Activated naive CD8-positive, alpha-beta T cell treated with anti-CD3 and anti-CD28 coated beads for 36 hours (primary cell): Measurements from ENCODE around the gene CUEDC1. TPM values are rescaled to one million over a fixed set of nuclear protein-coding genes. Genes with fewer than 3 reads are reported as not detected.
"Not testable (repeated sequence)": the region's sequence is repeated elsewhere in the genome, so short reads cannot be mapped to it uniquely, and the experiment has no call there.

Source experiments
- DNase-seq: peaks from one replicate; pipeline ENCODE4 v3.0.0; 2021
- H3K27ac Mint-ChIP-seq: one replicate; pipeline ENCODE4 v1.8.0; 2022; ENCODE audit warnings: mild to moderate bottlenecking, moderate library complexity, mixed read lengths
- H3K27me3 Mint-ChIP-seq: one replicate; pipeline ENCODE4 v1.8.0; 2022; ENCODE audit warnings: mild to moderate bottlenecking, mixed read lengths
- H3K36me3 Mint-ChIP-seq: one replicate; pipeline ENCODE4 v1.8.0; 2021; ENCODE audit warnings: mild to moderate bottlenecking, mixed read lengths
- H3K4me1 Mint-ChIP-seq: one replicate; pipeline ENCODE4 v1.8.0; 2021; ENCODE audit warnings: mixed read lengths
- H3K4me3 Mint-ChIP-seq: one replicate; pipeline ENCODE4 v1.8.0; 2022; ENCODE audit warnings: mild to moderate bottlenecking, moderate library complexity, mixed read lengths
- H3K9me3 Mint-ChIP-seq: one replicate; pipeline ENCODE4 v1.8.0; 2022; ENCODE audit warnings: mixed read lengths
- total RNA-seq, 2 experiments: library from RNA; stranded (reverse); gene quantifications; one replicate each; pipeline ENCODE4 v1.2.3, GENCODE V29; 2021

Gene CUEDC1
- total RNA-seq, 2 experiments from 2014 or later = 0.14 to 0.18 TPM

DNA sequence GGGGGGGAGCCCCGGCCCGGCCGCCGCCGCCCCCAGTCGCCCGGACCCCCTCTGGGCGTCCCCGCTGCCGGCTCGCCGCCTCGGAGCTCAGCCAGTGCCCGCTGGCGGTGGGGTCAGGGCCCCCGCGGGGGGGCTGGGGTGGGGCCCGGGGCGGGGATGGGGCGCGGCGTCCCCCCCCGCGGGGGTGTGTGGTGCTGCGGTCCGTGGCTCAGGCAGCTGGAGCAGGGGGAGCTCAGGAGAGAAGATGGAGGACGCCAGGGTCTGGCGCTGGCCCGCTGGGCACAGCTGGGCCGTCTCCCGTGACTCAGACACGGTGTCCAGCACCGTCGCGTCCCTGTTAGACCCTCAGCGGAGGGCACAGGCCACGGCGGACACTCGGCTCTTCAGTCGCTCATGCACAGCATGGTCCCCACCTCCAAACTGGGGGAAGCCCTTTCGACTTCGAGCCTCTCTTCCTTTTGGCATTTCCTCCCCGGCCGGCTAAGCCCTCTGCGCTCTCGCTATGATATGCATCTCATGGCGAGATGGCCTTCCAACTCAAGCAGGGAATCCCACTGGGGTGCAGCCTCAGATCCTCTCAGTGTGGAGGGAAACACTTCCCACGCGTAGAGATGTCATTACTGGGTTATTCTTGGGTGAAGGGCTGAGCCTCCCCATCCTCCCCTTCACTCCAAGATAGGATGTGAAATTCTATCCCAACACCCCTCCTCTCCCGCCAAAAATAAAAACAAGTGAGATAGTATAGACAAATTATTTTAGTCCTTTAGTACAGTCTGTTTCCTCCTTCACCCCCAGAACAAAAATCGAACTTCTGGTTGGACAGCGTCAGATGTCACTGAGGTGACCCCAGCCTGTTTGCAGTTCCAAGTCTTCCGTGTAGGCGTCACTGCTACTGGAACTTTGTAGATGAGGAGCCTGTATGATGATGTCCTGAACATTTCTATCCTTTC is 33.4 kb upstream of the CUEDC1 start:
- H3K27ac Mint-ChIP-seq = peak overlapping the region; percentile 92
- H3K36me3 Mint-ChIP-seq = peaks cover 9% of the 10 kb centered on the region
- no peaks in the 10 kb centered on the region for H3K27me3 Mint-ChIP-seq
- no peaks in the 10 kb centered on the region for H3K9me3 Mint-ChIP-seq
- H3K4me1 Mint-ChIP-seq = peaks cover 64% of the 10 kb centered on the region
- DNase-seq = no peak
- peak overlapping the region; percentile 89 for H3K4me3 Mint-ChIP-seq

DNA sequence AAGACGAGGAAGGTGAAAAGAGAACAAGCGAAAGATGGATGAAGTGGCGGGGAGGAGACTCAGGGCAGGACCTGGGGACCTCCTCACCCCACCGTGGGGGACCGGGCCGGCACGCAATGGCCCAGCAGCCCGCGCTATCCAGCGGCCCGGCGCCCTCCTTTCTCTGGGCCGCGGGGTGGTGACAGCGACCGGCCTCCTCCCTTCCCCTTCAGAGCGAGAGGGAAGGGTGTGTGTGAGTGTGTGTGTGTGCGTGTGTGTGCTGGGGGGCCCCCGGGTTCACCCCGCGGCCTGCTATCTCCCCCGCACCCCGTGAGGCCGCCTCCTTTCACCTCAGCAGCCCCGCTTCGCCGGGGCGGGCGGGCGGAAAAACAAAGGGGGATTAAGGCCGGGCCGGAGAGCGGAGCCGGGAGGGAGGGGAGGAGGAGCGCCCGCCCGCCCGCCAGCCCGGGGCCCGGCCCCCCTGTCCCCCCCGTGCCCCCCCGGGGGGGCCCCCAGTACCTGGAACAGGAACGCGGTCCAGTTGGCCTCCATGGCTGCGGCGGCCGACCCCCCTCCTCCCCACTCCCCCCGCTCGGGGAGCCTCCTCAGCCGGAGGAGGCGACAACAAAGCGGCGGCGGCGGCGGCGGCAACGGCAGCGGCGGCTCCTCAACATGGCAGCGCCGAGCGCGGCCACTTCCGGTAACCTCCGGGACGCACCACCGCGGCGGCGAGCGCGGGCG is 32.5 kb upstream of the CUEDC1 start, which contains the start of gene VEZF1:
TSS of gene VEZF1 (minus strand) at position 674 of the 720 bp plus-strand sequence. CDS start at position 531, 143 bp downstream.
- Mint-ChIP-seq H3K9me3 (no peaks in the 10 kb centered on the region), H3K27me3 (no peaks in the 10 kb centered on the region), H3K4me3 (peak within 1 kb of the TSS; percentile 90), H3K27ac (peak within 1 kb of the TSS; percentile 92), H3K4me1 (peaks cover 65% of the 10 kb centered on the region), H3K36me3 (peaks cover 11% of the 10 kb centered on the region)
- DNase-seq = peak; percentile 82

DNA sequence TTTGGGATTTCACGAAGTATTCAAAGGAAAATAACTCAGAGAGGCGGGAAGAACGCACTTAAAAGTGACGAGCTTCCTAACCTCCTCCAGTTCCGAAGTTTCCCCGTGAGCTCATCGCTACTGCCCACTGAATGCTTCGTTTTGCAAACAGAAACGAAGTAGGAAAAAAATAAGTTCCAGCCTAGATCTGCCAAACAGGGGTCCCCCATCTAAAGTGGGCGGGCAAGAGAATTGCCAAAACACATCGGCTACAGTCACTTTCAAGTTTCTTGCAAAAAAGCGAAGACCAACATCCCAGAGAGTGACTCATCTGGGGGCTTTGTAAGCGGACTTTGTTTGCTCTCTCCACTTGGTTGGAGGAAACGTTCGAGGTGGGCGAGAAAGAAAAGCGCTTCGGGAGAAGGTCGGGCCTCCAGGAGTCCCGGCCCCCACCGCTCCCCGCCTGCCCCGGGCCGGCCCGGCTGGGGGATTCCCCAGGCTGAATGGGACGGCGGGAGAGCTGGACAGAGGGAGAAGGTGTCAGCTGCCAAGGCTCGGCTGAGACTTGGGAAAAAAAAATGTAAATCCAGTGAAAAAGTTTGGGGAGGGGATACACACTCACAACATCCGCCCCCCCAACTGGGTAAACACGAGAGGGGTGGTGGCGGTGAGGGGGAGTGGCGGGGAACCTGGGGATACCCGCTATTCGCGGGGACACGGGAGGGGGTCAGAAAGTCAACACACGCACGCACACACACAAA is 31.8 kb upstream of the CUEDC1 start:
- DNase-seq = peak; percentile 63
- Mint-ChIP-seq H3K4me1 (peaks cover 70% of the 10 kb centered on the region), H3K4me3 (peak overlapping the region; percentile 90), H3K27me3 (no peaks in the 10 kb centered on the region), H3K9me3 (no peaks in the 10 kb centered on the region), H3K36me3 (peaks cover 9% of the 10 kb centered on the region), H3K27ac (peak overlapping the region; percentile 91)

DNA sequence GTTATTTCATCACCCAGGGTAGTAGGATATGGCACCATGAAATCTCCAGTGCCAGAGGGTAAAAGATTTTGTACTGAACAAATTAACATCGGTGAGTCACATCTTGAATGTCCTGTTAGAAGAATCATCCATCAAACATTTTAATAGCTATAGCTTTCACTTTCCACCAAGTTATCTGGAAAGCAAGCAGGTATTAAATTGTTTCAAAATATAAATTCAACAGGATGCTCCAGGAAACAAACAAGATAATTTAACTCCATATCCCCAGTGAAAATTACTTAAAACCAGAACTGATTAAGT is 30.4 kb upstream of the CUEDC1 start:
- Mint-ChIP-seq H3K9me3 (no peaks in the 10 kb centered on the region), H3K36me3 (peaks cover 9% of the 10 kb centered on the region), H3K4me1 (peaks cover 71% of the 10 kb centered on the region), H3K27ac (no peak overlapping the region), H3K27me3 (no peaks in the 10 kb centered on the region), H3K4me3 (peak overlapping the region; percentile 37)
- DNase-seq = no peak

DNA sequence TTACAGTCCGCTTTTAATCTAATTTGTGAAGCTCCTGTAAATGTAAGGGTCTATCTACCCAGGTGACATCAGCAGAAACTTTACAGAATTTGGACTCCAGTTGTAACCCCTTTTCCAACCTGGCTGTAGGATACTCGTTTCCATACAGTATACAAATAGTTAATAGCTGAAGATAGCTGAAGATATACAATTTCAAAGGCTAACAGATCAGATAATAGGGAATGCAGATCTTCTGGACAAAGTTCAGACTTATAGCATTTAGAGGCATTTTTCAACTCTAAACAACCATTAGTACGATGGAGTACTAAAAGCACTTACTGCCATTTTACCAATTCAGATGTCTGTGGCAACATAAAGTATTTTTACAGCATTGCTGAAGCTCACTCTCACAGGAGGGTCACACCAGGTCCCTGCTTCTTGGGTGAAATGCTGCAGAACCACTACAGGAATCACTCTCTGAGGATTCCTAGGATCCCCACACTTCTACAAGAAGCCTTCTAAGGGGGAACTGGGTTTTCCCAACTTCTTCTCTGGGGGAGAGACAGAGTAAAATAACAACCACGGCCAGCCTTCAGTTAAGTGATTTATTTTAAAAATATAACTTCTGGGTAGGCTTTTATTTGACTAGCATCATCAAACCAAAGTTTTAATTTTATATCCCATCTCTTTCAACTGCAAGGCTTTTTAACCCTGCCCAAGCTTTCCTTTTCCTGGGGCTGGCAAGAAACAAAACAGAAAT is 29.9 kb upstream of the CUEDC1 start:
- Mint-ChIP-seq H3K4me3 (peak overlapping the region; percentile 37), H3K9me3 (no peaks in the 10 kb centered on the region), H3K27me3 (no peaks in the 10 kb centered on the region), H3K4me1 (peaks cover 72% of the 10 kb centered on the region), H3K27ac (peak overlapping the region; percentile 60), H3K36me3 (peaks cover 9% of the 10 kb centered on the region)
- no peak for DNase-seq

DNA sequence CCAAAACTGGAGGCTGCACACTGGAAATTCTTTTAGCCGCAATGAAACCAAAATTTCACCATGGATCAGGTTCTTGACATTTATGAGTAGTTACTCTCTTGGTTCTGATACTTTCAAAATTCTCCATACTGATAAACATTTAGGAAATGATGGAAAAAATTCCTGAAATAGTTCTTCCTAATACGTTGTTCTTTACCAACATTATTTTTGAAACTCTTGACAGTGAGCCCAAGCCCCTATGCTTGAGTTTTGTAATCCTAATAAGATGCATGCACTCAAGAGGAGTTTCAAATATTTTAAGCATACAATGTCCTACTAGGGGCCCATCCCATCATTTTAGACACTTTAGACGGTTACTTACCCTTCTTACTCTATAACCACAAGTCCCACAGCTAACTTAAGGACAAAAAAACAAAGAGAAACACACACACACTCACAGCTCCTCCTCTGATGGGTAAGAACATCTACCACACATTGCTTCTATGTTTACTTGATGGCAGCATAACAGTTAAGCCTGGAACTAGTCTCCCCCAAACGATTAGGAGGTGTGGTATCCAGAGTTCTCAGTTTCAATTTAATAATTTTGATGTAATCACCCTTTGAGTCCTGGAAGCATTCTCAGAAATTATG is 29.2 kb upstream of the CUEDC1 start:
- DNase-seq = no peak
- H3K4me1 Mint-ChIP-seq = peaks cover 70% of the 10 kb centered on the region
- no peaks in the 10 kb centered on the region for H3K27me3 Mint-ChIP-seq
- peaks cover 9% of the 10 kb centered on the region for H3K36me3 Mint-ChIP-seq
- H3K4me3 Mint-ChIP-seq = no peak overlapping the region
- no peaks in the 10 kb centered on the region for H3K9me3 Mint-ChIP-seq
- H3K27ac Mint-ChIP-seq = peak overlapping the region; percentile 18

DNA sequence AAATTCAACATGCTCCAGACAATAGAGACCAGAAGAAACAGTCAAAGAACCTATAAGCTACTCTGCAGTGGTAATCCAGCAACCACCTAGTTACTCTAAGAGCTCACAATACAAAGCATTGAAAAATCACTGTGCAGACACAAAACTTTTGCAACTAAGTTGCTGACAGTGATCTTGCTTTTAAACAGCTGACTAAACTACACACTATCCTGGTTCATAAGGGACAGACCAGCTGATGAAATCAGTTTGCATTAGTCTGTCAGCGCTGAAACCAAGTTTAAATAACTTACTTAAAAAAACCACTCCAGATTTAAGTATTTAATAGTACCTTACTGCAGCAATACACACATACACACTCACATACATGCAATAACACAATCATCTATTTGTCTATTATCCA is 28.2 kb upstream of the CUEDC1 start:
- Mint-ChIP-seq H3K4me3 (no peak overlapping the region), H3K4me1 (peaks cover 65% of the 10 kb centered on the region), H3K36me3 (peaks cover 7% of the 10 kb centered on the region), H3K27ac (no peak overlapping the region), H3K9me3 (no peaks in the 10 kb centered on the region), H3K27me3 (no peaks in the 10 kb centered on the region)
- DNase-seq = no peak

DNA sequence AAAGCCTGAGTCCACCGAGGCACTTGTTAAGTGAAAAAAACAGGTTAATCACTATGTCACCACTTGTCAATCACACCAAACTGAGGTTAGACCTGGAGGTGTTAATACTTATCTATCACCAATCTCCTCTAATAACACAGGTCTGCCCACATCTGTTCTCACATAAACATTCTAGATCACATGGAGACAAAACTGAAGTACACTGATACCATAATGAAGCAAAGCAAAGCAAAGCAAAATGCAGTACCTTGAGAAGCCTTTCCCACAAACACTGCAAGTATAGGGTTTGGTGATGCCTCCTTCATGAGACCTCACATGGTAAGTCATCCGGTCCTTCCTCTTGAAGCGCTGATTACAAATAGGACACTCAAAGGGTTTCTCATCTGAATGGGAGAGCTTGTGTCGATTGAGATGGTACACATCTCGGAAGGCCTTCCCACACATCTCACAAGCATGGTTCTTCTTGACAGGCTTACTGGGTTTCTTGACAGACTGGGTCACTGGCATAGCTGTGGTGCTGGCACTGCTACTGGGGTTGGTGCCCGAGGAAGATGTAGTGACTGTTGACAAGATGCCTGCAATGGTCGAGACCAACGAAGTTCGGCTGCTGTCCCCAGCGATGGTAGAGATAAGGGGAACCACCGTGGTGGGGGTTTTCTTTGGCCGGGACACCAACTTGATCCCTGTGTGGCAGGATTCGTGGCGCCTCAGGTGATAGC is 27.4 kb upstream of the CUEDC1 start:
- peaks cover 14% of the 10 kb centered on the region for H3K36me3 Mint-ChIP-seq
- DNase-seq = no peak
- no peaks in the 10 kb centered on the region for H3K9me3 Mint-ChIP-seq
- H3K4me3 Mint-ChIP-seq = no peak overlapping the region
- H3K4me1 Mint-ChIP-seq = peaks cover 65% of the 10 kb centered on the region
- no peak overlapping the region for H3K27ac Mint-ChIP-seq
- H3K27me3 Mint-ChIP-seq = no peaks in the 10 kb centered on the region

DNA sequence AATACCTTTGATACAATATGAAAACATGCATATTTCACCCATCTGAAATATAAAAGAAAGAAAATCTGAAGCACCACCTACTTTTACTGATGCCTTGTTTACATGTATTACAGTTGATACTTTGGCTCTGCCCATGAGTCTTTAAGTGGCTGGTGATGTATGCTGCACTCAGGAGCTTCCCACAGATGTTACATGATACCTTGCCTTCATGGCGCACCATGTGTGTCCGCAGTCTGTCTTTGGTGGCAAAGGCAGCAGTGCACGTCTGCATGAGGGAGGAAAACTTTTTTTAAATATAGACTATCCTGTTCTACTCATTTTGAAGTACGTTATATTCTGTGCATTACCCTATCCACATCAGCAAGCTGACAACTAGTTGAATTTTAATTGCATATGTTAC is 25.3 kb upstream of the CUEDC1 start:
- H3K4me1 Mint-ChIP-seq = peaks cover 51% of the 10 kb centered on the region
- no peak overlapping the region for H3K4me3 Mint-ChIP-seq
- peaks cover 20% of the 10 kb centered on the region for H3K36me3 Mint-ChIP-seq
- H3K27ac Mint-ChIP-seq = no peak overlapping the region
- H3K9me3 Mint-ChIP-seq = no peaks in the 10 kb centered on the region
- DNase-seq = no peak
- no peaks in the 10 kb centered on the region for H3K27me3 Mint-ChIP-seq

DNA sequence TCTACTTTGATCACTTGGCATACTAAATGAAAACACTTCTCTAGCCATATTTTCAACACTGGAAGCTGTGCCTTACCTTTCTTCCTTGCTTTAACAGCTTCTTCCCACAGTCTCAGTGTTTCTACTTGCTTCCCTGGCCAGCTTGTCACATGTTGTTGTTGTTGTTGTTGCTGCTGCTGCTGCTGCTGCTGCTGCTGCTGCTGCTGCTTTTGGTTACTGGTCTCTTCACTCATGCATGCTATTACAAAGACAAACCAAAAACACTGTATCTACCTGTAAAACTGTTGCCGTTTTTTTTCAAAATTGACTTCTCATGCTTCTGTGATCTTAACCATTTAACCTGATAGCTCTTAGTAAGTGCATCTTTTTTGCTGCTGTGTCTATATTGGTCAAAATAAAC is 23.9 kb upstream of the CUEDC1 start:
- H3K4me1 Mint-ChIP-seq = peaks cover 39% of the 10 kb centered on the region
- no peaks in the 10 kb centered on the region for H3K27me3 Mint-ChIP-seq
- H3K4me3 Mint-ChIP-seq = no peak overlapping the region
- peaks cover 24% of the 10 kb centered on the region for H3K36me3 Mint-ChIP-seq
- H3K9me3 Mint-ChIP-seq = no peaks in the 10 kb centered on the region
- no peak overlapping the region for H3K27ac Mint-ChIP-seq
- no peak for DNase-seq

DNA sequence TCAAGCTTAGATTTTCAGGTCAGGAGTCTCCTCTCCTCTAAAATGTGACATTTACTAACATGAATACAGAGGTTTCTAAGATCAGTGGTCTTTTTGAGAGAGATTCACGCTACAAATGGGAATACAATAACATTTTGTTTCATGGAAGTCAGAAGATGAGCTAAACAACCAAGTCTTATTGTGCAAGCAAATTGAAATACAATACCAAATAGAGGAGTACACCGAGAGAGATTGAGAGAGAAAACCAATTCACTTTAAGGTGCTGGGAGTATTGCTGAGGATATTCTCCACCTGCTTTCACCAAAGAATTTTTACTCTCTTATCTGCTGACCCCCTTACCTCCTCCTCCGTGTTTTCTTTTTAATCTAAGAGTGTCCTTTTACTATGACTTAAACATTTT is 21.4 kb upstream of the CUEDC1 start:
- H3K9me3 Mint-ChIP-seq = no peaks in the 10 kb centered on the region
- H3K27ac Mint-ChIP-seq = no peak overlapping the region
- peaks cover 15% of the 10 kb centered on the region for H3K4me1 Mint-ChIP-seq
- H3K4me3 Mint-ChIP-seq = no peak overlapping the region
- peaks cover 21% of the 10 kb centered on the region for H3K36me3 Mint-ChIP-seq
- H3K27me3 Mint-ChIP-seq = no peaks in the 10 kb centered on the region
- no peak for DNase-seq

DNA sequence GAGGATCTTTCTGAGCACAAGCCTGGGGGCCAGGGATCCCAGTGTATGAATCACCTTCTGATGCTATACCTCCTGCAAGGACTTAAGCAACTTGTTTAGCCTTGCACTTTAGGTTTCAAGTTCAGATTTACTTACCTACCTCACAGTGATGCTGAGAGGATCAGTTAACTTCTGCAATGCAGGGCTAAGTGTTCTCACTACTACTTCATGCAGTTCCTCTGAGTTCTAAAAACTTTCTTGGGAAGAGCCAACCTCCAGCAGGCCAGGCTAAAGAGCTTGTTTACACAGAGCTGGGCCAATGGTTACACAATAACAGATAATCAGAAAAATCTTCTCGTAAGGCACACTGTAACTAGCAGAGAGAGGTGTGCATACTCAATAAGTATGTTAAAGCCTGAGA is 19.8 kb upstream of the CUEDC1 start:
- no peak overlapping the region for H3K27ac Mint-ChIP-seq
- peaks cover 5% of the 10 kb centered on the region for H3K4me1 Mint-ChIP-seq

DNA sequence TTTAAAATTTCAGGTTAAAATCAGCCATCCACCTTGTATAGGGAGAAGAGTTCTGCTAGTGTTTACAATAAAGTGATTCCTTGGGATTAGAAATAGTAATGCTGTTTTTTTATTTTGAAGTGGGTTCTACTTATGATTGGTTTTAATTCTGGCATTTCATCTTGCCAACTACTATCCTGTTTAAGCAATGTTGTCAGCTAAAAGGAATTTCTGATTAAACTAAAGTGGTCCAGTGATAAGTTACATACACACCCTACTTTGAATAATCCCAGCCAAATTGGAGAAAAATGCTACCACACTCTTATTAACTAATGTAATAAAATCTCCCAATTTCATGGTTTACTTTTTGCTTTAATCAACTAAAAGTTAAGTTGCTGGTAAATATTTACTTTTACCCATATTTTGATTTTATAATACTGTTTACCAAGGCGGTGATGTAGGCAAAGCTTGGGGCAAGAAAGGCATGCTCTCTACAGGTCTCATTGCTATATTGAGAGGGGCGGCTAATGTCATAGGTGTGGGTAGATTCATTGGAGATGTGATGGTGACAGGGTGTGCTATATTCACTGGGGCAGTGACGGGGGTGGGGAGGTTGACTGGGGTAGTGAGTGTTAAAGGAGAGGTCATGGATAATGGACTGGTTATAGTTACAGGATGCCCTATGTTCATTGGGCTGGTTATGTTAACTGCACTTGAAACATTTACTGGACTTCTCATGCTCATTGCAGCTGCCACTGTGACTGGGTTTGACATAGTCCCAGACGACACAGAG is 19.0 kb upstream of the CUEDC1 start:
- H3K4me1 Mint-ChIP-seq, H3K27ac Mint-ChIP-seq, DNase-seq, H3K4me3 Mint-ChIP-seq, H3K27me3 Mint-ChIP-seq, H3K9me3 Mint-ChIP-seq: not testable (repeated sequence)
- H3K36me3 Mint-ChIP-seq = peaks cover 21% of the 10 kb centered on the region

More for the DNA sequence above, 19.8 kb upstream of the CUEDC1 start:
- Mint-ChIP-seq H3K36me3 (peaks cover 21% of the 10 kb centered on the region), H3K4me3 (no peak overlapping the region), H3K27me3 (no peaks in the 10 kb centered on the region), H3K9me3 (no peaks in the 10 kb centered on the region)
- no peak for DNase-seq
